PC-9 (cell line): ENCODE data around the gene PHACTR1.

Source experiments
- CTCF ChIP-seq: fragments of 200-600 bp; sonication (generic); conservative IDR thresholded peaks from 2 replicates; pipeline ENCODE4 v1.6.1; 2017; ENCODE audit warnings: mixed run types, antibody characterized with exemption, mild to moderate bottlenecking, moderate library complexity
- EZH2 ChIP-seq: fragments of 200-600 bp; sonication (generic); IDR thresholded peaks from 2 replicates; pipeline ENCODE4 v1.8.0; 2017; ENCODE audit warnings: antibody characterized with exemption, low read depth

- TF ChIP-seq CTCF, result no peak
- no peak for TF ChIP-seq EZH2
Measured at GRCh38 chr6:12886961-12887775, 170.6 kb downstream of the PHACTR1 start.
